Lower leg skin (tissue), 3 donors: ENCODE results near the gene TLCD2.
A peak's percentile ranks its signal among the peaks of the same experiment; 100 is the strongest.

ENCODE experiments used
- CTCF ChIP-seq, 3 donors: fragments of 450-650 bp; IDR thresholded peaks; one replicate each; pipeline ENCODE4 v1.5.1; 2016; ENCODE audit warnings: antibody characterized with exemption in 3 of 3, mild to moderate bottlenecking in 3 of 3, moderate library complexity in 2 of 3
- POLR2A ChIP-seq, 2 donors: fragments of 450-650 bp; IDR thresholded peaks; one replicate each; pipeline ENCODE4 v1.6.1; 2016 to 2017; ENCODE audit warnings: antibody characterized with exemption in 2 of 2, mild to moderate bottlenecking in 1 of 2, moderate library complexity in 1 of 2

DNA sequence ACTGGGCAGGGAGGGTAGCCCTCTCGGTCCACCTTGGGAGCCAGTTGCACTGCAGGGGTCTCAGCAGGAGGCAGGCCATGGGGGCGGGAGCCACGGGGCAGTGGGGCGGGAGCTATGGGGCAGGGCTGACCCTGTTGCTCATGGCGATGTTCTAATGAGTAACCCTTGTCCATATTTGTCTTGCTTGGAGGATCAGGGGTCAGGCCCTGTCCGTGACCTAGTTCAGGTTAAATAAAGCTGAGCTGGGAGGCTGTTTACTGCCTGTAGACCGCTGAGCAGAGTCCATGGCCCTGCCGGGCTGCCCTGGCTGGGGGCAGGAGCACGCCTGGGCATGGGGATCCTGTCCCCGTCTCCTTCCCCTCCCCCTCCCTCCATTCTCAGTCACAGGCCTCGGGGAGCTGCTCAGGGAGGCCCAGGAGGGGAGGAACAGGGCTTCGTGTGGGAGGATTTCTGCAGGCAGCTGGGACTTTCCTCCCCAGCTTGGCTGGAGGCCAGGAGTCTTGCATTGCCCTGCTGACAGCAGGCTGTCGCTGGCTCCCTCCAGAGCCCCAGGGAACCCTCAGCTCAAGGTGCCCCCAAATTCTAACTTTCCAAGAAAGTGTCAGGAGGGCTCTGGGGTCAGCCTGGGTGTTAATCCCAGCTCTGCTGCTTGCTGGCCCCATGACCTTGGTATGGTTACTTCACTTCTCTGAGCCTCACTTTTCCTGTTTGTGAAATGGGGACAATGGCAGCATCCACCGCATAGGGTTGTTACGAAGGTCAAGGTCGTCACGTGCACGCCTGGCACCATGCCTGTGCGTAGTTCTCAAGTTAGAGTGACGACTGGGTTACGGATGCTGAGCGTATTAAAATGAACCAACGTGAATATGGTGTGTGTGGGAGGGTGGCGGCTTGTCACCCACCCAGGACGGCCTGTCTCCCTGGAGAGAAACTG, 26.4 kb upstream of the TLCD2 start:
- TF ChIP-seq CTCF (IDR thresholded peaks at IDR 0.05) = peak in 1 of 3 donors; percentile 63
- no peak for TF ChIP-seq POLR2A (IDR thresholded peaks at IDR 0.05)
